GM21360 (cell line): ENCODE measurements around the gene PDZK1IP1.
"Not testable (repeated sequence)": the region's sequence is repeated elsewhere in the genome, so short reads cannot be mapped to it uniquely, and the experiment has no call there.

ENCODE experiments used
- ATAC-seq: cut with Tn5 transposase; IDR thresholded peaks from one replicate; pipeline ENCODE4 v1.9.1; 2021; ENCODE audit warnings: mild to moderate bottlenecking, moderate library complexity; ENCODE audit not compliant: unreplicated experiment

Gene PDZK1IP1

GRCh38 chr1:47198214-47198613 lies 8.4 kb upstream of the PDZK1IP1 start:
- no peak for ATAC-seq

- ATAC-seq = no peak
Measured at GRCh38 chr1:47196622-47197021, 6.8 kb upstream of the PDZK1IP1 start.

DNA sequence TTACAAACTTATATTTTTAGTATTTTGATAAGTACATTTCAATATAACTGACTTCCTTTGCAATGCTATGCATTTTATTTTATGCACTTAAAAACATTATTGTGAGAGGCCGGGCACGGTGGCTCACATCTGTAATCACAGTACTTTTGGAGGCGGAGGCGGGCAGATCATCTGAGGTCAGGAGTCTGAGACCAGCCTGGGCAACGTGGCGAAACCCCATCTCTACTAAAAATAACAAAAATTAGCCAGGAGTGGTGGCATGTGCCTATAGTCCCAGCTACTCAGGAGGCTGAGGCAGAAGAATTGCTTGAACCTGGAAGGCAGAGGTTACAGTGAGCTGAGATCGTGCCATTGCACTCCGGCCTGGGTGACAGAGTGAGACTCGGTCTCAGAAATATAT lies 6.1 kb upstream of the PDZK1IP1 start:
- ATAC-seq = not testable (repeated sequence)

GRCh38 chr1:47194311-47194710 lies 4.5 kb upstream of the PDZK1IP1 start:
- ATAC-seq = no peak

DNA sequence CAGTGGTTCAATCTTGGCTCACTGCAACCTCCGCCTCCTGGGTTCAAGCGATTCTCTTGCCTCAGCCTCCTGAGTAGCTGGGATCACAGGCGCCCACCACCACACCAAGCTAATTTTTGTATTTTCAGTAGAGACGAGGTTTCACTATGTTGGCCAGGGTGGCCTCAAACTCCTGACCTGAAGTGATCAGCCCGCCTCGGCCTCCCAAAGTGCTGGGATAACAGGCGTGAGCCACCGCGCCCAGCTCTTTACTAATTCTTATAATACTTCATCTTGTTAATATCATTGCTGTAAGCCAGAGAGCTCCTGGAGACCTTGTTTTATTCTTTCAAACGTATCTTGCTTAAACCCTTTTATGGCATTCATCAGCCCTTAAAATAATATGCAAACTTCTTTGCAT lies 3.7 kb upstream of the PDZK1IP1 start:
- not testable (repeated sequence) for ATAC-seq

- ATAC-seq = peak; percentile 75
Measured at GRCh38 chr1:47192458-47193384, 2.9 kb upstream of the PDZK1IP1 start.

- ATAC-seq = no peak
Measured at GRCh38 chr1:47191940-47192457, 2.2 kb upstream of the PDZK1IP1 start.

GRCh38 chr1:47190857-47191256 lies 1.0 kb upstream of the PDZK1IP1 start:
- ATAC-seq = no peak

- no peak for ATAC-seq
Measured at GRCh38 chr1:47190509-47190855, 646 bp upstream of the PDZK1IP1 start.

DNA sequence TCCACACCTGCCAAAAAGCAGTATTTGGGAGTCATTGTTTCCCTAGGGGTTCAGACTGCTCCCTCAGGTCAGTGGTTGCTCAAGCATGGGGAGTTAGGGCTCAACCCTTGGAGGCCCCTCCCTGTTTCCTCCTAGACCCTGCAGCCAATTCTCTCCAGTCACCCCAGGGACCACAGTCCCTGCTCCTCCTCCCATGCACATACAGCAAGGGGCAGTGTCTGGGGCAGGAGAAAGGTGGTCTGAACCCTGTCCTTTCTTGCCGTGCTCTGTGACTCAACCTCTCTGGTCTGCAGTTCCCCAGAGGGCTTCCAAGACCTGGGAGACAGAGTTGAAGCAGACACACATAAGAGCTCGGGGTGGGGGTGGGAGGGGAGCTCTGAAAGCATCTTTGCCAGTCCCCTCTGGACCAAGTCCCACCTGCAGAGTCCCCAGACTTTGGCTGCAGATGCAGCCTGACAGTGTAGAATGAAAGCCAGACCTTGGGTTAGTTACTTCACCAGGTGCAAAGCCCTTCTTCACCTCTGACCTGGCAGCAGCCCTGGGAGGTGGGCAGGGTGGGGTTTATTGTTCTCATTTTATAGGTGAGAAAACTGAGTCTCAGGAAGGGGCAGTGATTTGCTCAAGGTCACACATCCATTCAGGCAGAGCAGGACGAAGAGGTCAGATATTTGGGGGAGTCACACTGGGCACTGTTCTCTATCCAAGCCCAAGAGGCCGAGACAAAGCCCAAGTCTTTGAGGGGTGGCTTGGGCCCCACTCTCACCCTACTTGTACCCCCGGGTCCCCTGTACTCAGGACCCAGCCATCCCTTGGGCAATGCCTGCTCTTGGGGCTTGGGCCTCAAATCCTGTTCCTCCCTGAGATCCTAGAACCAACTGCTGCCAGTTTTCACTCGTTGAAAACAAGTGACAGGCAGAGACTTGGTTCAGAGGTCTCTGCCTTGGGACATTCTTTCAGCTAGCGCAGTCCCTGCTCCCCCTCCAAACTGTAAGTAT lies 748 bp downstream of the PDZK1IP1 start:
- ATAC-seq = no peak

DNA sequence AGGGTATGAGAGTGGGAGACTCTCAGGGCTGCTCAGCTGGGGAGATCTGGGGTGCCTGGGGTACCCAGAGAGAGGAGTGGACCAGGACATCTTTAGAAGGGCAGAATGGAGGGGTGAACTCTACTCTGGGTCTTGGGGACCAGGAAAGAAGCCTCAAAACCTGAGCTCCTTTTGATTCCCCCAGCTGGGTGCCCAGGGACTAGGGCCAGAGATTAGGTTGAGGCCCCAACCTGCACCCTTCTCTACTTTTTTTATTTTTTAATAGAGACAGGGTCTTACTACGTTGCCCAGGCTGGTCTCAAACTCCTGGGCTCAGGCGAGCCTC lies 1.9 kb downstream of the PDZK1IP1 start:
- no peak for ATAC-seq

GRCh38 chr1:47187231-47187925 lies 2.5 kb downstream of the PDZK1IP1 start:
- ATAC-seq = no peak

GRCh38 chr1:47186267-47187185 lies 3.3 kb downstream of the PDZK1IP1 start:
- ATAC-seq = no peak

DNA sequence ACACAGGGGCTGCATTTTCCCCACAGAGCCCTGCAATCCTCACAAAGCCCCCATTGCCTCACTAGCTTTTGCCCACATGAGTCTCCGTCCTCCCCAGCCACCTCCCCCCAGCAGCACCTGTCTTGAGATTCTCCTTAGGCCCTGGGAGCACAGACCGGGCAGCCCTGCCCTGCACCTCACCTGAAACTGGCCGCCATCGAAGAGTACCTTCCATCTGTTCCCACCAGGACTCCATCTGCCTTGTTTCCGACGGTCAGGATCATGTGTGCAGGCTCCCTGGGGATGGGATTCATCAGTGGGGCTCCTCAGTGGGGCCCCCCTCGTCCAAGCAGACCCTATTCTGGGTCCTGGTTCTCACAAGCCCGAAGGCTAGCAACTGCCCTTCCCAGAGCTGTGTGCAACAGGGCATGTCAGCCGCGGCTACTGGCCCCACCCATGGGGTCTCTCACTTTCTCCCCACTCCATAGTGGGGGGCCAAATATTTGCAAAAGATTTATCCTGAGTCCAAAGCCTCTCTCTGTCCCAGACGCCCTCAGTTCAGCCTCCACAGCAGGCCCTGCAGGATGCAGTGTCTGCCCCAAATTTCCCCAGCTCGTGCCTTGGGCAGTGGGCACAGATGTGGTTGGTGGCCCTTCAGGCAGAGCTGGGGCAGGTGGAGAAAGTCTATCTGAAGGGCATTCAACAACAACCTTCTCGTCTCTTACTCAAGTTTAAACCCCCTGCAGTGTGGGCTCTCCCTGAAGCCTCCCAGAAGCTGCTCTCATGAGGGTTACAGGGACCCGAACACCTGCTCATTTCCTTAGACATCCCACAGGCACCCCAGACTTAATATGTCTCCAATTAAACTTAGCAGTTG lies 4.8 kb downstream of the PDZK1IP1 start:
- ATAC-seq = no peak

DNA sequence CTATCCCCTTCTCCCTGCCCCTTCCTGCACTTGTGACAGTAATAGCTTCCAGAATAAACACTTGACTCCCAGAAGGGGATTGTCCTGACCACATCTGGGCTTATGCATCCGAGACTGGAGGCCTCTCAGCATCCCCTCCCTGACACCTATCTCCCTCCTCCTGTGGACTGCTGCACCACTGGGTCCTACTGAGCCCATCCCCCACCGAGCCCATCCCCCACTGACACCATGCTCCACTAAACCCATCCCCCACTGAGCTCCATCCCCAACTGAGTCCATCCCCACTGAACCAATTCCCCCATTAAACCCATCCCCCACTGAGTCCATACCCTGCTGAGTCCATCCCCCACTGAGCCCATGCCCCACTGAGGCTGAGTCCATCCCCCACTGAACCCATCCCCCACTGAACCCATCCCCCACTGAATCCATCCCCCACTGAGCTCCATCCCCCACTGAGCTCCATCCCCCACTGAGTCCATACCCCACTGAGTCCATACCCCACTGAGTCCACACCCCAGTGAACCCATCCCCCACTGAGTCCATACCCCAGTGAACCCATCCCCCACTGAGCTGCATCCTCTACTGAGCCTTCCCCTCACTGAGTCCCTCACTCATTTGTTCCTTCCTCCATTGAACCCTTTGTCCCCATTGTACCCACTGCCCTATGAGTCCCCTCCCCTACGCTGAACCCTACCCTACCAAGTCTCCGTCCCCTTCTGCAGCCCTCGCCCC lies 5.6 kb downstream of the PDZK1IP1 start:
- no peak for ATAC-seq

DNA sequence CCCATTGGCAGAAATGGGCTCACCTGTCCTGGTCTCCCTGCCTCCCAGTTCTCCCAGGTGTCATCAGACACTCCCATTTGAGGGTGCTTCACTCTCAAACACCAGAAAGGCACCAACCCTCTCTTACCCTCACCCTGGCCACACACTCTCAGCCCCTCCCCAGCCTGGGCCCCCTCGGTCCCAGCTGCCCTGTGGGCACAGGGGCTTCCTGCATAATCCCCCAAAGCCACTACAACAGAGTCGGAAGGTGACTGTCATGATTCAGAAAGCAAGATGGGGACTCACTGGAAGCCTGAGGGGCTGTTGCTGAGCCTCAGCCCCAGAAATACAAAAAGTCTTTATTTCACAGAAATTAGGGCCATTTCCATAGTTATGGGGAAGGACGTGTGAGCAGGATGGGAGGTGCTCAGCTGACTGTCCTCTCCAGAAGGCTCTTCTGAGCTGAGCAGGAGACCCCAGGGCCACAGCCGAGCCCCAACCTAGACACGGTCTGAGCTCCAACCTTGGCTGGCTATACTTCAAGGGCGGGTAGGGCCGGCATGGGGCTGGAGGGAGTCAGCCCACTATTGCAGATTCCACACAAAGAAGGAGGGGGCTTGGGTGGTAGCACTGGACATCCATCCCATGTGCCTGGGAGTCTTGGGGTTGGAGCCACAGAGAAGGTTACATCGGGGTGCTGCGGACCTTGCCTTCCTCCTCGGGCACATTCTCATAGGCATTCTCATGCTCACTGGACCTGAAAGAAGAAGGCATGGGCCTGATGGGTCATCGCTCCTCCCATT lies 6.3 kb downstream of the PDZK1IP1 start:
- ATAC-seq = no peak

DNA sequence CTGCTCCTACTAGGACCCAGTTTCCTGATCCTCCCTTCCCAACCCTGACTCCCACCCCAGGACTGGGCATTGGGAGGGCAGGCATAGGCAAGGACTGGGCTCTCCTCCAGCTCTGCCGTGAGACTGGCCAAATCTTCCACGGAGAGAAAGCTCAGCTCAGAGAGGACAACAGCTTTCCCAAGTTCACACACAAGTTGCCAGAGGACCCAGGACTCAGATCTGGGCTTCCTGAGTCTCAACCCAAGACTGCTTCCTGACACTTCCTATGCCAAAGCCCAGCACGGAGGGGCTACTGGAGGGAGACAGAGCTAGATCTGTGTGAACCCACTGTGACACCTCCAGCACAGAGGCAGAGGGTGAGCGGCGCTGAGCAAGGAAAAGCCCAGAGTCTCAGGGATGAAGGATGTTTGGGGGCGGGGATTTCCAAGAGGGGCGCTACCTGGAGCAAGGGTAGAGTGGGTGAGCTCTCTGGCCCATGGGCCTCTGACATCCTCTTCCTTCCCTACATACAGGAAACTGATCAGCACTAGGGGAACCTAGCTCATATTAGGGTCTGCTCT lies 7.1 kb downstream of the PDZK1IP1 start:
- no peak for ATAC-seq
